AG04450 (cell line): Measurements from ENCODE around the gene TFDP1. TPM values are rescaled to one million over a fixed set of nuclear protein-coding genes. Genes with fewer than 3 reads are reported as not detected.
"Not testable (repeated sequence)": the region's sequence is repeated elsewhere in the genome, so short reads cannot be mapped to it uniquely, and the experiment has no call there.

ENCODE experiments used
- CTCF ChIA-PET: fragments of 300-600, 350-600 bp; formaldehyde crosslinking; extraction: SDS; loops from one replicate; lab custom pipeline; 2022; ENCODE audit warnings: antibody characterized with exemption, inconsistent platforms; lab: Charles Lee
- POLR2A ChIA-PET: fragments of 350-600 bp; formaldehyde crosslinking; extraction: SDS; loops from one replicate; lab custom pipeline; 2021; ENCODE audit warnings: antibody characterized with exemption, inconsistent platforms; lab: Yijun Ruan, JAX
- DNase-seq: peaks from one replicate; pipeline ENCODE4 v3.0.0-alpha.2; 2011; ENCODE audit warnings: low read depth, low spot score
- H3K27ac ChIP-seq: one replicate; pipeline ENCODE4 v1.5.1; 2012; ENCODE audit warnings: low read depth, low read length, control low read depth
- H3K27me3 ChIP-seq: one replicate; pipeline ENCODE4 v1.6.0; 2012; ENCODE audit warnings: low read length; ENCODE audit not compliant: control insufficient read depth, insufficient read depth
- H3K4me3 ChIP-seq: 2 replicates; pipeline ENCODE4 v1.5.1; 2011; ENCODE audit warnings: mild to moderate bottlenecking, low read depth, low read length, control low read depth
- H3K9me3 ChIP-seq: 2 replicates; pipeline ENCODE4 v1.5.1; 2012; ENCODE audit warnings: low read length; ENCODE audit not compliant: control insufficient read depth, insufficient read depth
- polyA plus RNA-seq: library from polyadenylated mRNA; depleted of rRNA; stranded (reverse); fragments of >200 nt; gene quantifications from 2 replicates; pipeline ENCODE4 v1.2.3, GENCODE V29; 2011
- TF ChIP-seq, protein P1 (sequence below): IDR thresholded peaks from 2 replicates; pipeline ENCODE4 v1.5.1; 2011; ENCODE audit warnings: low read depth, low read length, control low read depth, inconsistent platforms

Gene TFDP1
- polyA plus RNA-seq, 1 experiment = 79.7 TPM

DNA sequence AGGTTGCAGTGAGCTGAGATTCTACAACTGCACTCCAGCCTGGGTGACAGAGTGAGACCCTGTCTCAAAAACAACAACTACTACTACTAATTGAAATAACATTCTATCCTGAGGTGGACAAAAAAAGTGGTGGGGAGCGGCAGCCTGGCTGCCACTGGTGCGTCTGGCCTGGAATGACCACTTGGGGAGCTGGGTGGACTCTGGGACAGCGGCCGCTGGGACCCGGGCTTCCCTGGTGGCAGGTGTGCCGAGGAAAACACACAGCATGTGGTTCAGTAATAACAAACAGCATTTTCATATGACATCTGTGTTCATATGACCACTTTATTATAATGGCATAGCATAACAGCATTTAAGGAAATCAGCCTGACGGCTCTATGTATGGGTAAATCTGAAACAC, 33.9 kb downstream of the TFDP1 start:
- TF ChIP-seq, protein P1, sequence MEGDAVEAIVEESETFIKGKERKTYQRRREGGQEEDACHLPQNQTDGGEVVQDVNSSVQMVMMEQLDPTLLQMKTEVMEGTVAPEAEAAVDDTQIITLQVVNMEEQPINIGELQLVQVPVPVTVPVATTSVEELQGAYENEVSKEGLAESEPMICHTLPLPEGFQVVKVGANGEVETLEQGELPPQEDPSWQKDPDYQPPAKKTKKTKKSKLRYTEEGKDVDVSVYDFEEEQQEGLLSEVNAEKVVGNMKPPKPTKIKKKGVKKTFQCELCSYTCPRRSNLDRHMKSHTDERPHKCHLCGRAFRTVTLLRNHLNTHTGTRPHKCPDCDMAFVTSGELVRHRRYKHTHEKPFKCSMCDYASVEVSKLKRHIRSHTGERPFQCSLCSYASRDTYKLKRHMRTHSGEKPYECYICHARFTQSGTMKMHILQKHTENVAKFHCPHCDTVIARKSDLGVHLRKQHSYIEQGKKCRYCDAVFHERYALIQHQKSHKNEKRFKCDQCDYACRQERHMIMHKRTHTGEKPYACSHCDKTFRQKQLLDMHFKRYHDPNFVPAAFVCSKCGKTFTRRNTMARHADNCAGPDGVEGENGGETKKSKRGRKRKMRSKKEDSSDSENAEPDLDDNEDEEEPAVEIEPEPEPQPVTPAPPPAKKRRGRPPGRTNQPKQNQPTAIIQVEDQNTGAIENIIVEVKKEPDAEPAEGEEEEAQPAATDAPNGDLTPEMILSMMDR = no peak
- Histone ChIP-seq H3K27me3 (no peaks in the 10 kb centered on the region), H3K9me3 (peaks cover 3% of the 10 kb centered on the region; the same call in 1 of the 2 replicates), H3K27ac (no peak overlapping the region), H3K4me3 (no peak overlapping the region)
- POLR2A ChIA-PET = no interaction called here
- CTCF ChIA-PET = no interaction called here
- no peak for DNase-seq

DNA sequence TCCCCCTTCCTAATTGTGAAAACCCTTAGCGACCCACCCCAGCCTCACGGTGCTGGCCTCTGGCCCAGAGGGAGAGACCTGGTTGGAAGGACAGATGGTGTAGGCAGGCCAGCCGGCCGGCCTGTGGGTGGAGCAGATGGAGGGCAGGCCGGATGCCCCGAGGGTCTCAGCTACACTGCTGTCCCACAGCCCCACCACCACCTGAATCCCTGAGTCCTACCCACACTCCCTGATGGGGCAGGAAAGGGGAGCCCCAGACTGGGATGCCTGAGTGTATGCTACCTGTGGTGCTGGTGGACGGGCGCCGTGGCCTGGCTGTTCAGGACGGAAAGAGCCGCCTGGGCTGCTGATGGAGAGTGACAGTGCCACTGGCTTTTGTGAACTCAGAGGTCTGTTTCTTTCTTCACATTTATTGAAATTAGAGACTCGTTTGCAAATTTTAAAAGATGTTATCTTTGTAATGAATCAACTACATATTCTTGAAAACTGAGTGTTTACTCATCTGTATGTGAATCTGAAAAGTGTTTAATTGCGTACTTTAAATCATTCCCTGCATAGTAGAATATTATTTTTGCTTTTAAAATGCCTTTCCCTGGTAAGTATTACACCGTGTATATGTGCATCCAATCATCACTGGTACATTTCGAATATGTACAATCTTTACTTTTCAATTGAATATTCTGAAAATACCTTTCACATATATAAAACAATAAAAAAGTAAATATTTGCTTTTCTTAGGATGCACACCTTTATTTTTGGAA, 35.7 kb downstream of the TFDP1 start:
- H3K9me3 ChIP-seq = peaks cover 3% of the 10 kb centered on the region; the same call in 1 of the 2 replicates
- no peak for DNase-seq
- TF ChIP-seq, protein P1 = no peak
- H3K27ac ChIP-seq = no peak overlapping the region
- H3K27me3 ChIP-seq = no peaks in the 10 kb centered on the region
- CTCF ChIA-PET = no interaction called here
- POLR2A ChIA-PET = no interaction called here
- H3K4me3 ChIP-seq = no peak overlapping the region

DNA sequence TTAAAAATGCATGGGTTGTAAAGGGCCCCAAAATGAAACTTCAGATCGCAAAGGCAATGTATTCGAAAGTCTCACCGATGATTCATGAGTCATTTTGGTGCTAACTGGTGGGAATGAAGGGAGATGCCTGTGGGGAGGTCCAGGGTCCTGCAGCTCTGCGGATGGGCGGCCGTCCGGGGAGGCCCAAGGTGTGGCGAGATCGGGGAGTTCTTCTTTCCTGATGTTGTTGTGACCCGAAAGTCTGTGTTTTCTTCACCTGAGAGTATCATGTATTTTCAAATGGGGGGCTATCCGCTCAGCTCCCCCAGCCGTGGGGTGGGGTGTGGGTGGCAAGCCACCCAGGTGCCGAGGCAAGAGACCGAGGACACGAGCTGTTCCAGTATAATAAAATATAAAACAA, 36.5 kb downstream of the TFDP1 start:
- CTCF ChIA-PET = no interaction called here
- POLR2A ChIA-PET = no interaction called here
- Histone ChIP-seq H3K27ac (no peak overlapping the region), H3K4me3 (no peak overlapping the region), H3K9me3 (peaks cover 3% of the 10 kb centered on the region; the same call in 1 of the 2 replicates), H3K27me3 (no peaks in the 10 kb centered on the region)
- DNase-seq = no peak
- TF ChIP-seq, protein P1 = no peak

DNA sequence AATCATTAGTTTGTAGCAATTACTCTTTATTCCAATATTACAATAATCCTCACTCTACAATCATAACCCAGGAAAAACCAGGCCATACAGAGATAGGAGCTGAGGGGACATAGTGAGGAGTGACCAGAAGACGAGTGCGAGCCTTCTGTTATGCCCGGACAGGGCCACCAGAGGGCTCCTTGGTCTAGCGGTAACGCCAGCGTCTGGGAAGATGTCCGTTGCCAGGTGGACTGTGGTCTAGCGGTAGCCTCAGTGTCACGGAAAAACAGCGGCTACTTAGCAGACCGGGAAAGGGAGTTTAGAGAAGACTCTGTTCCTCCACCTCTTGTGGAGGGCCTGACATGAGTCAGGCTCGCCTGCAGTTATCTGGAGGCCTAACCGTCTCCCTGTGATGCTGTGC, 36.9 kb downstream of the TFDP1 start:
- TF ChIP-seq, protein P1 = peak; percentile 30; the same call in 1 of the 2 replicates
- H3K27ac ChIP-seq, DNase-seq, H3K9me3 ChIP-seq, POLR2A ChIA-PET, CTCF ChIA-PET, H3K27me3 ChIP-seq, H3K4me3 ChIP-seq: not testable (repeated sequence)

DNA sequence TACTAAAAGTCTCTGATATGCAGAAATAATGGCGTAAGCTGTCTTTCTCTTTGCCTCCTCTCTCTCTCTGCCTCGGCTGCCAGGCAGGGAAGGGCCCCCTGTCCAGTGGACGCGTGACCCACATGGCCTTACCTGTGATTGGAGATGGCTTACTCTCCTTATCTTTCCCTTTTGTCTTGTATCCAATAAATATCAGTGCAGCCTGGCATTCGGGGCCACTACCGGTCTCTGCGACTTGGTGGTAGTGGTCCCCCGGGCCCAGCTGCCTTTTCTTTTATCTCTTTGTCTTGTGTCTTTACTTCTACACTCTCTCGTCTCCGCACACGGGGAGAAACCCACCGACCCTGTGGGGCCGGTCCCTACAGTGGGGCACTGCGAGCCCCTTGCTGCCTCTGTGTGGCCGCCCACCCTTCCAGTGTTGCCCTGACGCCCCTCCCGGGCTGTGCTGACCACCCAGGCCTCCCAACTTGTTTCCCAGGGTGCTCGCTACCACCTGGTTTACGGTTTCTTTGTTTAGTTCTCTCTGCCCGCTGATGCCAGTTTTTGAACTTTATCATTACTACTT, 37.5 kb downstream of the TFDP1 start:
- POLR2A ChIA-PET, H3K9me3 ChIP-seq, H3K27ac ChIP-seq, CTCF ChIA-PET, H3K27me3 ChIP-seq, DNase-seq, H3K4me3 ChIP-seq: not testable (repeated sequence)
